ENCODE data around the gene NKAIN2.
"Not testable (repeated sequence)": the region's sequence is repeated elsewhere in the genome, so short reads cannot be mapped to it uniquely, and the experiment has no call there.

The NKAIN2 gene

GRCh38 chr6:123966618-123967017 lies 163.0 kb downstream of the NKAIN2 start:
- DNase-seq (ENCODE audit: low read depth): no peak
- TF ChIP-seq CTCF (IDR thresholded peaks at IDR 0.05; ENCODE audit: low read depth, low read length, missing control alignments): no peak
- H3K4me3 ChIP-seq (ENCODE audit: low read depth, low read length): no peak overlapping the region

- TF ChIP-seq CTCF (IDR thresholded peaks at IDR 0.05; ENCODE audit: low read depth, low read length, missing control alignments): no peak
- H3K4me3 ChIP-seq (ENCODE audit: low read depth, low read length): no peak overlapping the region
- DNase-seq (ENCODE audit: low read depth): no peak
Measured at GRCh38 chr6:123967905-123968304, 164.2 kb downstream of the NKAIN2 start.

- H3K4me3 ChIP-seq (ENCODE audit: low read depth, low read length): no peak overlapping the region
- DNase-seq (ENCODE audit: low read depth): no peak
- no peak for TF ChIP-seq CTCF (IDR thresholded peaks at IDR 0.05; ENCODE audit: low read depth, low read length, missing control alignments)
Measured at GRCh38 chr6:123972600-123973294, 169.1 kb downstream of the NKAIN2 start.

- H3K4me3 ChIP-seq (ENCODE audit: low read depth, low read length): no peak overlapping the region
- TF ChIP-seq CTCF (IDR thresholded peaks at IDR 0.05; ENCODE audit: low read depth, low read length, missing control alignments): no peak
Measured at GRCh38 chr6:123980311-123980710, 176.6 kb downstream of the NKAIN2 start.

GRCh38 chr6:123986938-123987337 lies 183.3 kb downstream of the NKAIN2 start:
- no peak overlapping the region for H3K4me3 ChIP-seq (ENCODE audit: low read depth, low read length)
- no peak for TF ChIP-seq CTCF (IDR thresholded peaks at IDR 0.05; ENCODE audit: low read depth, low read length, missing control alignments)
- no peak for DNase-seq (ENCODE audit: low read depth)

More at GRCh38 chr6:123980311-123980710, 176.6 kb downstream of the NKAIN2 start:
- no peak for DNase-seq (ENCODE audit: low read depth)

- DNase-seq (ENCODE audit: low read depth); H3K4me3 ChIP-seq (ENCODE audit: low read depth, low read length): not testable (repeated sequence)
Measured at GRCh38 chr6:123989918-123990317, 186.3 kb downstream of the NKAIN2 start.

- DNase-seq (ENCODE audit: low read depth): no peak
- H3K4me3 ChIP-seq (ENCODE audit: low read depth, low read length): no peak overlapping the region
- no peak for TF ChIP-seq CTCF (IDR thresholded peaks at IDR 0.05; ENCODE audit: low read depth, low read length, missing control alignments)
Measured at GRCh38 chr6:123990376-123990775, 186.7 kb downstream of the NKAIN2 start.
